Activated CD8-positive, alpha-beta memory T cell treated with anti-CD3 and anti-CD28 coated beads for 4 hours (primary cell): ENCODE results near the gene ATRN.

ENCODE experiments used
- DNase-seq, 2 donors: peaks; one replicate each; pipeline ENCODE4 v3.0.0-alpha.2; 2020; ENCODE audit warnings: low read depth in 2 of 2

The ATRN gene

GRCh38 chr20:3628502-3629314 is 157.9 kb downstream of the ATRN start:
- no peak for DNase-seq

- DNase-seq = no peak
Observed at GRCh38 chr20:3629893-3630292, 159.1 kb downstream of the ATRN start.

- DNase-seq = no peak
Observed at GRCh38 chr20:3630429-3630828, 159.6 kb downstream of the ATRN start.

- DNase-seq = no peak
Observed at GRCh38 chr20:3631534-3631933, 160.7 kb downstream of the ATRN start.

- no peak for DNase-seq
Observed at GRCh38 chr20:3632311-3633004, 161.6 kb downstream of the ATRN start.

- no peak for DNase-seq
Observed at GRCh38 chr20:3633913-3634478, 163.2 kb downstream of the ATRN start.

GRCh38 chr20:3635346-3635745 is 164.5 kb downstream of the ATRN start:
- no peak for DNase-seq

GRCh38 chr20:3640259-3640658 is 169.4 kb downstream of the ATRN start:
- no peak for DNase-seq

GRCh38 chr20:3645309-3646066 is 174.7 kb downstream of the ATRN start:
- no peak for DNase-seq

GRCh38 chr20:3646067-3646440 is 175.2 kb downstream of the ATRN start:
- no peak for DNase-seq

- DNase-seq = no peak
Observed at GRCh38 chr20:3646651-3647050, 175.8 kb downstream of the ATRN start.

- DNase-seq = no peak
Observed at GRCh38 chr20:3647473-3647872, 176.7 kb downstream of the ATRN start.

GRCh38 chr20:3648951-3649350 is 178.1 kb downstream of the ATRN start:
- no peak for DNase-seq

- no peak for DNase-seq
Observed at GRCh38 chr20:3651204-3651962, 180.6 kb downstream of the ATRN start.

- no peak for DNase-seq
Observed at GRCh38 chr20:3652221-3652620, 181.4 kb downstream of the ATRN start.

GRCh38 chr20:3652676-3653596 is 182.1 kb downstream of the ATRN start:
- DNase-seq = no peak

- DNase-seq = no peak
Observed at GRCh38 chr20:3653921-3654320, 183.1 kb downstream of the ATRN start.

GRCh38 chr20:3654326-3655130 is 183.7 kb downstream of the ATRN start:
- no peak for DNase-seq

GRCh38 chr20:3655131-3655405 is 184.2 kb downstream of the ATRN start:
- DNase-seq = no peak
